Loucy (cell line): Measurements from ENCODE around the gene TRABD2B.

Source experiments
- H2AFZ ChIP-seq: fragments of 200-600 bp; sonication (generic); 2 replicates; pipeline ENCODE4 v1.6.0; 2016; ENCODE audit warnings: antibody characterized with exemption, mild to moderate bottlenecking, low read length, moderate library complexity
- H3F3A ChIP-seq: fragments of 200-600 bp; 2 replicates; pipeline ENCODE4 v1.6.0; 2016; ENCODE audit warnings: antibody characterized with exemption, low read depth, mild to moderate bottlenecking
- H3K27me3 ChIP-seq: fragments of 200-600 bp; sonication (generic); 2 replicates; pipeline ENCODE4 v1.6.1; 2014; ENCODE audit warnings: low read length, mild to moderate bottlenecking; ENCODE audit not compliant: insufficient read depth, poor library complexity, severe bottlenecking
- H3K36me3 ChIP-seq: fragments of 200-600 bp; sonication (generic); 2 replicates; pipeline ENCODE4 v1.6.1; 2016; ENCODE audit warnings: low read length; ENCODE audit not compliant: insufficient read depth
- H3K4me1 ChIP-seq: fragments of 200-600 bp; sonication (generic); 2 replicates; pipeline ENCODE4 v1.5.1; 2014; ENCODE audit warnings: low read length, mild to moderate bottlenecking; ENCODE audit not compliant: insufficient read depth, poor library complexity, severe bottlenecking
- H3K4me2 ChIP-seq: fragments of 200-600 bp; sonication (generic); 2 replicates; pipeline ENCODE4 v1.6.0; 2014; ENCODE audit warnings: antibody characterized with exemption, low read length, low read depth, mild to moderate bottlenecking; ENCODE audit not compliant: poor library complexity, severe bottlenecking
- H3K4me3 ChIP-seq: fragments of 200-600 bp; sonication (generic); 2 replicates; pipeline ENCODE4 v1.5.1; 2014; ENCODE audit warnings: low read length, mild to moderate bottlenecking, mixed read lengths; ENCODE audit not compliant: poor library complexity, severe bottlenecking
- H3K79me2 ChIP-seq: fragments of 200-600 bp; sonication (generic); 2 replicates; pipeline ENCODE4 v1.6.1; 2014; ENCODE audit warnings: low read length; ENCODE audit not compliant: insufficient read depth
- H3K9ac ChIP-seq: fragments of 200-600 bp; sonication (generic); 2 replicates; pipeline ENCODE4 v1.6.0; 2014; ENCODE audit warnings: mild to moderate bottlenecking, low read depth, low read length, moderate library complexity; ENCODE audit not compliant: poor library complexity, severe bottlenecking
- H3K9me2 ChIP-seq: fragments of 200-600 bp; sonication (generic); replicated peaks from 2 replicates; pipeline ENCODE4 v1.6.1; 2016; ENCODE audit warnings: low read depth, low read length, mixed read lengths
- H3K9me3 ChIP-seq: fragments of 200-600 bp; sonication (generic); 2 replicates; pipeline ENCODE4 v1.6.1; 2014; ENCODE audit warnings: mild to moderate bottlenecking, antibody characterized with exemption, low read length, low read depth; ENCODE audit not compliant: insufficient read depth
- H4K20me1 ChIP-seq: fragments of 200-600 bp; sonication (generic); 2 replicates; pipeline ENCODE4 v1.6.0; 2014; ENCODE audit warnings: antibody characterized with exemption, low read length, mild to moderate bottlenecking; ENCODE audit not compliant: insufficient read depth, poor library complexity, severe bottlenecking
- CTCF ChIP-seq: fragments of 200-600 bp; sonication (generic); conservative IDR thresholded peaks from 2 replicates; pipeline ENCODE4 v1.5.1; 2014; ENCODE audit warnings: mild to moderate bottlenecking, antibody characterized with exemption, low read length
- EZH2phosphoT487 ChIP-seq: fragments of 200-600 bp; IDR thresholded peaks from 2 replicates; pipeline ENCODE4 v1.6.1; 2018; ENCODE audit warnings: antibody characterized with exemption, mild to moderate bottlenecking, moderate library complexity, borderline replicate concordance

Gene TRABD2B

GRCh38 chr1:47738560-47739182, 258.5 kb downstream of the TRABD2B start:
- H3K9ac ChIP-seq = no peak overlapping the region
- H3K9me3 ChIP-seq = no peaks in the 10 kb centered on the region
- H2AFZ ChIP-seq = no peak overlapping the region

GRCh38 chr1:47732489-47732888, 264.7 kb downstream of the TRABD2B start:
- Histone ChIP-seq H3K27me3 (no peaks in the 10 kb centered on the region), H3K4me3 (no peak overlapping the region), H3K9me3 (no peaks in the 10 kb centered on the region), H3K4me1 (peaks cover 5% of the 10 kb centered on the region), H3F3A (no peaks in the 10 kb centered on the region), H3K9ac (no peak overlapping the region), H3K9me2 (no peaks in the 10 kb centered on the region), H2AFZ (no peak overlapping the region), H3K4me2 (no peak overlapping the region), H3K79me2 (no peaks in the 10 kb centered on the region), H4K20me1 (no peaks in the 10 kb centered on the region), H3K36me3 (no peaks in the 10 kb centered on the region)
- TF ChIP-seq CTCF (no peak), EZH2phosphoT487 (no peak)

More at GRCh38 chr1:47738560-47739182, 258.5 kb downstream of the TRABD2B start:
- H3K36me3 ChIP-seq = no peaks in the 10 kb centered on the region
- H3K9me2 ChIP-seq = no peaks in the 10 kb centered on the region
- no peaks in the 10 kb centered on the region for H3K27me3 ChIP-seq
- TF ChIP-seq EZH2phosphoT487 (no peak), CTCF (peak; percentile 81)
- H3K4me1 ChIP-seq = no peaks in the 10 kb centered on the region
- H3K4me3 ChIP-seq = no peak overlapping the region
- H3K79me2 ChIP-seq = no peaks in the 10 kb centered on the region
- H4K20me1 ChIP-seq = no peaks in the 10 kb centered on the region
- H3K4me2 ChIP-seq = no peak overlapping the region
- H3F3A ChIP-seq = no peaks in the 10 kb centered on the region

- Histone ChIP-seq H3K36me3 (no peaks in the 10 kb centered on the region), H3K79me2 (no peaks in the 10 kb centered on the region), H3K9me3 (no peaks in the 10 kb centered on the region), H3K9ac (no peak overlapping the region), H4K20me1 (no peaks in the 10 kb centered on the region), H3F3A (no peaks in the 10 kb centered on the region), H3K9me2 (no peaks in the 10 kb centered on the region), H3K4me2 (no peak overlapping the region), H3K4me3 (no peak overlapping the region), H2AFZ (no peak overlapping the region), H3K27me3 (no peaks in the 10 kb centered on the region), H3K4me1 (peaks cover 13% of the 10 kb centered on the region)
- no peak for TF ChIP-seq EZH2phosphoT487
- TF ChIP-seq CTCF = no peak
Observed at GRCh38 chr1:47731730-47732129, 265.5 kb downstream of the TRABD2B start.
